Measurements from ENCODE around the gene ZNF22.
A peak's percentile ranks its signal among the peaks of the same experiment; 100 is the strongest.

Gene ZNF22

GRCh38 chr10:44965651-44966097 is 35.0 kb upstream of the ZNF22 start:
- peak in 1 of 2 experiments; percentile 13 for DNase-seq

GRCh38 chr10:44966129-44966815 is 34.5 kb upstream of the ZNF22 start:
- no peak for DNase-seq

DNA sequence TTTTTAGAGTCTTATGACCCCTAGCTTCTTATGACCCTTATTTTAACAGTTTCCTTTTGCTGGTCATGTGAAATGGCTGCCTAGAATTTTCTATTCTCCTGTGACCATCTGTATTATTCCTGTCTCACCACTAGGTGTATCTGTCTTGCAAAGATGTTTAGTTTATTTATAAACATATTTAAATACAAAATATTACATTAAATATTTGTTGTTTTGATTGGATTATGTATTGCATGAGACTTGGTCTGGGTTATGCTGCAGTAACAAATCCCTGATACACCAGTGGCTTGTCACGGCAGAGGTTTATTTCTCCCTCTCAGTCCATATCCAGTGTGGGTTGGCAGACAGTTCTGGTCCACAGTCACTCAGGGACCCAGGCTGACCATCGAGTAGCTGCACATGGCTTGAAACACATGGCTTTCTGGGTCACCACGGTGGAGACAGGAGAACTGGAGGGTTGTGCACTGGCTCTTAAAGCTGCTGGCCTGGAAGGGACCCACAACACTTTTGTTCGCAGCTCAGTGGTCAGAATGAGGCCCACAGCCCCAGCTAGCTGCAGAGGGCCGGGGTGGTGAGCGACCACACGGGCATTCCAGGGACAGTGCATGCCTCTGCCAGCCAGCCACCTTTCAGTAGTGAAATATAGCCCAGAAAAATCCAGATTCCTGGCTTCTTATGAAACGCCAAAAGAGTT is 33.8 kb upstream of the ZNF22 start:
- DNase-seq, result no peak

DNA sequence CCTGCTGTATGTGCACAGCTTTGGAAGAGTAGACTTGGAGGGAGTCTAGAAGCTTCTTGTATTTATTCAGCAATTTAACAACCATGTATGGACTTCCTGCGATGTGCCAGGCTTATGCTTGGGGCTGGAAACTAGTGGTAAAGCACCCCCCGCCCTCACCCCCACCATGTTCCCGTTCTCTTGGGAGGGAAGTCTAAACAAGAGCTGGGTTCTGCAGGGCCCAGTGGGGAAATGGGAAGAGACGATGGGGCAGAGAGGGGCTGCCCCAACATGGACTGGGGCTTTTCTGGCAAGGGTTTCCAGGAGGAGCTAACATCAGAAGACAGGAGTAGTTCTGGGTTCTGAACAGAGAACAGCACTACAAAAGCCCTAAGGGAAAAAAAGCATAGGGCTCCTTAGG is 33.1 kb upstream of the ZNF22 start:
- no peak for DNase-seq

DNA sequence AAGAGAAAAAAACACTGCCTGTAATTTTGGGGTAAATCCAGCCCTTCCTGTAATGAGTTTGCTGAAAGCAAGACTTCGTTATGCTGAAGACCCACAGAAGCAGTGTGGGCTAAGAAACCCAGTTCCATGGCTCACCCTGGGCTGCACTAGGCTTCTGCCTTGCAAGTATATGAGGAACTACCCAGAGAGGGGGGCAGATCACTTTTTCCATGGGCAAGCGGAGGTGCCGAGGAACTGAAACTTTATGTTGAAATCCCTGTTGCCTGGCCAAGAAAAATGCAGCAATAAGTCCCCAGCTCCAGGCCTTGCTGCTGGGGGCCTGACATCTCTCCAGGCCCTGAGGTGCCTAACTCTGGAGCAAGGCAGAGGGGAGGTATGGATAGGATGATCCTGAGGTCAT is 32.6 kb upstream of the ZNF22 start:
- DNase-seq, result no peak

DNA sequence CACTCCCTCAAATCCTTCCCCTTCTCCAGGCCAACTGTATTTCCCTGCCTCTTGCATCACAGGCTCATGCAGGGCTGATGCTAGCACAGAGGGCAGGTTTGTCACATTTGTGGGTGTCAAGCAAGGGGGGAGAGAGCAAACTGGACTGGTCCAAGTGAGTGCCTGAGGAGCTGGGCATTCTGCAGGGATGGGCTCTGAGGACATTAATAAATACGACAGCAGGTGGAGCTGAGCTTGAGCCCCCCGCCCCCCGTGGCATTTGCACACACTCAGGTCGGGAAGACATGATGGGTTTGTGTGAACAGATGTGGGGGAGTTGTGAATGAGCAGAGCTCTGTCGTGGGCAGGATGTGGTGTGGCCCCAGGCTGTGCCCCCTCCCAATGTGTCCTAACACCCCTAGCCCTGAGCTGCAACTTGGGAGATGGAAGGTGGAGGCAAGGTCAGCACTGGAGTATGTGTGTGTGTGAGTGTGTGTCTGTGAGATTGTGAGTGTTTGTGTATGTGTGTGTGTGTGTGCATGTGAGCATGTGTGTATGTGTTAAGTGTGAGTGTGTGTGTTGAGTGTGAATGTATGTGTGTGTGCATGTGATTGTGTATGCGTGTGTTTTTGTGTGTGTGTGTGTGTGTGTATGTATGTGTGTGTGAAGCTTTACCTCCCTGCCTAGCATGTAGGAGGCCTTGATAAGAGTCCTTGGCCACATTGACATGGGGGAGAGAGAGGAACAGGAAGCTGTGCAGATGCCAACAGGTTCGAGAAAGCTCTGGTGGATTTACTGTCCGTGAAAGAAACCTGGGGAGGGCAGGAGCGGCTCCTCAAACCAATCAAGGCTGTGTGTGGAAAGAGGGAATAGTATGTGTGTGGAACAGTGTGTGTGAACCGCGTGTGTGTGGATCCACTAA is 32.0 kb upstream of the ZNF22 start:
- peak in 1 of 2 experiments; percentile 25 for DNase-seq

DNA sequence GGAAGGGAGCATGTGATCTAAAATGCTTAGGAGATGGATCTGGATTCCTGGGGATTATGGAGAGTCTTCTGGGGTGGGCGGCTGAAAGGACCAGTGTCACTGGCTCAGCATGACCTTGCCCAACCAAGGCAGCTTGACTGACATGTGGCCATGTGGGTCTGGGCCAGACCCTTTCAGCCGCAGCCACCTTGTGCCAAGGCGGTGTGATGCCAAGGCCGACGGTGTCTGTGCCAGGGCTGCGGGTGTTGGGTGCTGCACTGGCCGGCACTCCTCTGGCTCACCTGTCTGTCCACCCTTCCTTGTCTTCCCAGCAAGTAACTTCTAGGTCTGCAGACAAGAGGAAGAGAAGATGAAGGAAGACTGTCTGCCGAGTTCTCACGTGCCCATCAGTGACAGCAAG is 30.9 kb upstream of the ZNF22 start:
- no peak for DNase-seq

DNA sequence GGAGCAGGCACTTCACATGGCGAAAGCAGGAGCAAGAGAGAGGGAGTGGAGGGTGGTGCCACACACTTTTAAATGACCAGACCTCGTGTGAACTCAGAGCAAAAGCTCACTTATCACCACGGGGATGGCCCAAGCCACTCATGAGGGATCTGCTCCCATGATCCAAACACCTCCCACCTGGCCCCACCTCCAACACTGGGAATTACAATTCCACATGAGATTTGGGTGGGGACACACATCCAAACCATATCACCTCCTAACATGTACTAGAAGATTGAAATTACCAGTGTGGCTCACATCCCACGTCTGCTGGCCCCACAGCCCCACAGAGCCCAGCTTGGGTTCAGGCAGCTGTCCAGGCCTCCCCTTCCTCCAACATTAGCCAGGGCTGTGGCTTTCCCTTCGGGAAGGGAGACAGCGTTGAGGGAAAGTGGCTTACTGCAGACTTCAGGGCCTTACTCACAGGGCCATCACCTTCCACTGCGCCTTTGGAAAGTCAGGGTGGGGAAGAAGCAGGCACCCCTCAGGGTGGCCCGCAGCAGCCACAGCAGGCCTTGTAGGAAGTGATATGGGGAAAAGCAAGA is 29.8 kb upstream of the ZNF22 start:
- DNase-seq, result no peak

DNA sequence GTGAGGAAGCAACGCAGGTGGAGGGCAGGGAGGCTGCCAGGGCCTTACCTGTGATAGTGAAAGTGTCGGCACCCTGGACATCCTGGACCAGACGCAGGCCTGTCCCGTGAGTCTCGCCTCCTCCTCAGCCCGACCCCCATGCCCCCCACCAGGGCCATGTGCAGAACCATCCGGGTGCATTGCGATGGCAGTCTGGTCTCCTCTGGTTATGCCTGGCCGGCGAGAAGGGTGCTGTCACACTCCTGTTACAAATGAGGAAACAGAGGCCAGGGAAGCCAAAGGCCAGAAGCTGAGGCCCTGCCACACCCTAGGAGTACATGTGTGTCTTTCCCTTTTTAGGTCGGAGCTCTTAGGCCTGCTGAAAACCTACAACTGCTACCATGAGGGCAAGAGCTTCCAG is 29.3 kb upstream of the ZNF22 start:
- no peak for DNase-seq

- no peak for DNase-seq
Measured at GRCh38 chr10:44971935-44972757, 28.6 kb upstream of the ZNF22 start.

GRCh38 chr10:44972874-44973306 is 27.8 kb upstream of the ZNF22 start:
- DNase-seq, result no peak

DNA sequence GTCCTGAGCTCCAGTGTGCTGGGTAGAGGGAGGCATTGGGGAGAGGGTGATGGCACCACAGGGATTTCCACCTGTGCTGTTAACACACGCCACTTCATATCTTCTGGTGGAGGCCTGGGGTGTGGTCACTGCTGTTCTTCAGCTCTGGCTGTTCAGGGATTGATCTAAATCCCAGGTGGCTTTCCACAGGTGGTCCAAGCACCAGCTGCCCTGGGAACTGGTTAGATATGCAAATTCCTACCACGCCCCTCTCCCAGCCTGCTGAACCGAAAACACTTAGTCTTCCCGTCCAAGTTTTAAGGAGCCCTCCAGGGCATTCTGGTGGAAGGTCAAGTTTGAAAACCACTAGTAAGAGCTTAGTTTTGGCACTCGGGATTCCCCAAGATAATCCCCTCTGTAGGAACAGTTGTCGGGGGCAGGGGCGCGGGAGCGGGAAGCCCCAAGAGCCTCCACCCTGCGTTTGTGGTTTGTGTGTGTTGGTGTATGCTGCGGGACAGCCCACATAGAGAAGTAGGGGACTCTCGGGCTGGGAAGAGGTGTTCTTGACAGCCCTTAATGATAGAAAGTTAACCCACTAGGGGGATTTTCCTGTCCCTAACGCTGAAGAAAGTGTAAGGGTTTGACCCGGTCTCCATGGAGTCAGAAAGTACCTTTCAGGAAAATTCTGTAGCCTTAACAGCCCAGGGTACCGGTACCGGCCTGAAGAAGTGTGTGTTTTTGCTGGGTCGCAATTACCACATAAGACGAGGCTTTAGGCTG is 27.2 kb upstream of the ZNF22 start:
- DNase-seq, result peak in 1 of 2 experiments; percentile 20

DNA sequence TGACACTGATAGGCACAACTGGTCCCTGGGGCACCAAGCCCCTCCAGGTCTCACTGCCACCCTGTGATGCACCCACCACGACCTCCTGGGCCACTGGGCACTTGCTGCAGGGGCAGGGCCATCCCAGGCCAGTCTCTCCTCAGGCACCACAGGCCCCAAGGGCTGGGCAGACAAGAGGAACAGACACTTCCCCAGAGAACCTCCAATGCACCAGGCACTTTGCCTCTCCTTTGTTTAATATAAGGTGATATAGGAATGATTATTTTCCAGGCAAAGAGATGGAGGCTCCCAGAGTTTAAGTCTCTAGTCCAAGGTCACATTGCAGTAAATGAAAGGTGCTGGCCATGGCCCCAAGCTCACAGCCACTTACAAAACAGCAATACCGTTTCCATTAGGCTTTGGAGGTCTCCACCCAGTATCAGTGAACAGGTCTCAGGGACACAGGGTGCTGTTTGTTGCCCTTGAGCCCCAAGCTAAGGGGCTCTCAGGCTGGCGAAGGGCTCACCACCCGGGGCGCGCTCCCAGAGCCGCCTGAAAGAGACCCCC is 26.6 kb upstream of the ZNF22 start:
- no peak for DNase-seq

DNA sequence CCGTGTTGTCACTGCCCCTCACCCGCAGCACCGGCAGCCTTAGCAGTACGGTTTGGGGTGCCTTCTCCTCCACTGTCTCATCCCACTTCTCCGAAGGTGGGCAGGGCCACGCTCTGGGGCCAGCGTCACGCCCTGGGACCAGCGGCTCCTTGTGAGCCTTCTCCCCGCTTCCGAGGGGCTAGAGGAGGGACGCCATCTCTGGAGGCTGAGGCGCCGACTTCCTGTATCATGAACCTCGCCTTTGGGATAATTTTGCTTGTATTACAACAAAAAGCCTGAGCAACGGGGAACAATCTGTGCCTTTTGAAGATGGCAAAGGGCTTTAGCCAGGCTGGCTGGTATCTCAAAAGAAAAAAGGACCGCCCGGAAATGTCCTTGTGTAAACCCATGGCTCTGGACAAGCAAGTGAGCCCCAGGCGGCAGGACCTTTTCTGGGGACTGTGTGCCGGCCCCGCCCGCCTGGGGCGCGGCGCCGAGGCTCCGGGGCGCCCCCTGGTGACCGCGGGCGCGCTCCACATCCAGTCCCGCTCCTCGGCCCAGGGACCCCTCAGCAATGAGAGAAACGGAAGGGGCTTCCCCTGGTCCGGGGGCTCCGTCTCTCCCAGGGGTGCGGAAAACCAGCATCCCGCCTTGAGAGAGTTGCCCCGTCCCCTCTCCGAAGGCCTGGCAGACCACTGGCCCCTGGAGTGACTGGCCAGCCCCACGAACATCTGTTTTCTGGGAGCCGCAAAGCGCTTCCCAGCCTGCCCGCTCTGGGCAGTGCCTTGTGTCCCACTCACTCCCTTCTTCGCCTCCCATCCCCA is 25.9 kb upstream of the ZNF22 start:
- peak in 1 of 2 experiments; percentile 4 for DNase-seq

DNA sequence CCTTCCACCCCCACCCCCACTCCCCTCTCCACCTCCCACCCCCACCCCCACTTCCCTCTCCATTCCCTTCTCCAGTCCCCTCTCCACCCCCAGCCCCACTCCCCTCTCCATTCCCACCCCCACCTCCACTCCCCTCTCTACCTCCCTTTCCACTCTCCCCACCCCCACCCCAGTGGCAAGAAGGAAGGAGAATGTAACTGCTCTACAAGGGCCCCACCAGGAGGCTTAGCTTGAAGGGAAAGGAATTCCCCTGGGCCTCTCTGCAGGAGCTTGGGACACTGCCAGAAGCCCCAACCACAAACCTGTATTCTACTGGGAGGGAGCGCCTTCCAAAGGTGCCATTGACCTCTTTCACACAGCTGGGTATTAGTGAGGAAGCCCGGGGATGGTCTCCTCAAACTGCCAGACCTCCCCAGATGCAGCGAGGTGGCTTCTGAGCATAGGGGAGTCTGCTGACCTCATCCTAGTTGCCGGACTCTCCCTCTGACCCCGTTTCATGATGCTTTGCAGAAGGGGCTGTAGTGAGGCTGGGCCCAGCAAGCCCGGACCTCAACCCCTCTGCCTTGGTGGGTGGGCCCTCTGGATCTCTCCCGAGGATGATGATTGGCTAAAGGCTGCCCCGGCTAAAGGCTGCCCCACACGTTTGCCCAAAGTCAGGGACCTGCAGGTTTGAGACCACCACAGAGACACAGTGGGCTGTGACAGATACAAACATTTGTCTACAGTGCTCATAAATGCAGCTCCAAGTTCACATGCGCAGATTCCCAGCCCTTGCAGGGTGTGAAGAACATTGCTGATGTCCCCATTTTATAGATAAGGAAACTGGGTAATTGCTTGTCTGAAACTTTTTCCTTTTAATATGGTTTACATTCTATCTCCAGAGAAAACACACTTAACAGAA is 25.0 kb upstream of the ZNF22 start:
- DNase-seq, result peak in 1 of 2 experiments; percentile 39

DNA sequence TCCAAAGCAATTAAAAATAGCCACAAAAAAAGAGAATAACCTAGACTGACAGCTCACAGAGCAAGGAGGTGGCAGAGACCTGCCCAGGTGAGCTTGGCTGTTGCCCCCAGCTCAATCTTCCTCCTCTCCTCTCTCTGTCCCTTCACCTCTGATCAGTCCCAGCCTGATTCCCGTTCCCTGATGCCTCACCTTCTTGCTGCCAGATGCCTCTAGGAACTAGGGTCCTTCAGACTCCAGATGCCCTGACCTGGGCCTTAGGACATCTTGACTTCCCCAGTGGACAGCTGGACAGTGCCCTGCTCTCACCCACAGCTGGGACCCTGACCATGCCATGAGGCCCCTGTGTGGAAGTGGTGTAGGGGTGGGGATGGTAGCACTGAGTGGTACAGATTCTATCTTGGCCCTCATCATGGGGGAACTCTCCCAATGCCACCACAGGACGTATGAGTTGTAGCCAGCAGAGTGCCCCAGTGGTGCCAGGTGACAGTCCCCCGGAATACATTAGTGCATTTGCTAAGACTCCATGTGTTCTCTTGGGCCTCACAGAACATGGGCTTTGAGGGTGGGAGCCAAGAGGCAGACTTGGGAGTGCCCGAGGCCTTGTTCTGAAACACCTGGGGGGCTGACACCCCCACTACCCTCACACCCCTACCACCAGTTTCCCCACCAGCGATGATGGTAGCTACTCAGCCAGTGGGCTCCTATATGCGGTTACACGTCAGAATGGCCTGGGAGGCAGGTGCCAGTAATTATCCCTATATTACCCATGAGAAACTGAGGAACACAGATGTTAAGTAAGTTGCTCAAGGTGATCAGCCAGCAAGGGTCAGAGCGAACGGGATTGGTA is 24.1 kb upstream of the ZNF22 start:
- no peak for DNase-seq

DNA sequence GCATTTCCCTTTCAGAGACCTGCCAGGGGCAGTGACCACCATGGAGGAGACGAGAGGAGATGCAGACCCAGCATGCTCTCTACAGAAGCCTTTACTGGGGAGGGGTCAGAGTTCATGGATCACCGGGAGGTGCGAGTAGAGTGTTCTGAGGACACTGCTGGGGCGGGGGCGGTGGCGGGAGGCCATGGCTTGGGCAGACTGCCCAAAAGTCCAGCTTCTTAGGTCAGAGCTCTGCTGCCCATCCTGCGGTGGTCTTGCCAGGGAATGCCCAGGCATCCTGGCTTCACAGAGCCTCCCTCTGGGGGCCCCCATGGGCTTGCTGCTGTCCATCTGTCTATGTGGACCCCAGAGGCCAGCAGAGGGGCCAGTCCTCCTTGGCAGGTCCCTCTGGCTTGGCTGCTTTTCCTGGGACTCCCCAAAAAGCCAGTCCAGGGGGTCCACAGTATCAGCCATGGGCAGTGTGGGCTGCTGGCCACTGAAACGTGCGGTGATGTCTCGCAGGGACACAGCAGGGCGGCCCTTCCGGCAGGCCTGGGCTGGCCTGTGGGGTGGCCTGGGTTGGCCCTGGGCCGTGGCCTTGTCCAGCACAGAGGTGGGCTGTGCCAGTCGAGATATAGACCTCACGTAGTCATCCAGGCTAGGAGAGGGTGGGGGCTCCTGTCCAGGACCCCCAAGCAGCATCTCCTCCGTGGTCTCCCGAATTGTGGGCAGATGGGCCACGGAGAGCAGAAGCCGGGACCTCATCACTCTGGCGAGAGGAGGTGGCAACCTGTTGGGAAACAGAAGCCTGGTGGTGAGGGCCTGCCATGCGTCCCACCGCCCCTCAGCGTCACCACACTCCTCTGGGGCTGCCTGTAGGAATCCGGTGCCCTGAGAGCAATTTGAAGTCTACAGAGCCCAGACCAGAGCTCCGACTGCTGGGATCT is 23.2 kb upstream of the ZNF22 start:
- DNase-seq, result no peak

All from NCI-H524 (cell line).